ENCODE data around the gene WDR31.

DNA sequence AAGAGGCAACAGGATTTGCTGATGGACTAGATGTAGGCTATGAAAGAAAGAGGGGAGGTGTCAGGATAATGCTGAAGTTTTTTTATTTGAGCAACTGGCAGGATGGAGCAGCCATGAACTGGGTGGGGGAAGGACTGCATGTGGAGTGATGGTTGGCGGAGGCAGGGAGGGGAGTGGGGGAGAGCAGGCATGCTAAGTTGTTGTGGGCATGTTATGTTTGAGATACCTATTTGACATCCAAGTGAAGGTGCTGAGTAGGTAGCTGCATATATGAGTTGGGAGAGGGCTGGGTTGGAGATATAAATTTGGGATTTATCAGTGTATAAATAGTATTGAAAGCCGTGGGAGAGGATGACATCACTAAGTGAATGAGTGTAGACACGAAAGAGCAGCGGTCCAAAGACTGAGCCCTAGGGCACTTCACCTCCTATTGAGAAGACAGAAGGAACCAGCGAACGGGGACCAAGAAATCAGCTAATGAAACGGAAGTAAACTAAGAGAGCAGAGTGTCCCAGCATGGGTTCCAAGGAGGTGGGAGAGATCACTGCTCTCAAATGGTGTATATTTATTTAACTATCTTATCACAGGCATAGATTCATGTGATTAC, 16.7 kb upstream of the WDR31 start:
- no peak for TF ChIP-seq RCOR1 (IDR thresholded peaks at IDR 0.05; ENCODE audit: insufficient replicate concordance, low read length)
- TF ChIP-seq, protein P1, sequence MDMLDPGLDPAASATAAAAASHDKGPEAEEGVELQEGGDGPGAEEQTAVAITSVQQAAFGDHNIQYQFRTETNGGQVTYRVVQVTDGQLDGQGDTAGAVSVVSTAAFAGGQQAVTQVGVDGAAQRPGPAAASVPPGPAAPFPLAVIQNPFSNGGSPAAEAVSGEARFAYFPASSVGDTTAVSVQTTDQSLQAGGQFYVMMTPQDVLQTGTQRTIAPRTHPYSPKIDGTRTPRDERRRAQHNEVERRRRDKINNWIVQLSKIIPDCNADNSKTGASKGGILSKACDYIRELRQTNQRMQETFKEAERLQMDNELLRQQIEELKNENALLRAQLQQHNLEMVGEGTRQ (IDR thresholded peaks at IDR 0.05; ENCODE audit: low read depth, low read length) = no peak
- TF ChIP-seq, protein P2, sequence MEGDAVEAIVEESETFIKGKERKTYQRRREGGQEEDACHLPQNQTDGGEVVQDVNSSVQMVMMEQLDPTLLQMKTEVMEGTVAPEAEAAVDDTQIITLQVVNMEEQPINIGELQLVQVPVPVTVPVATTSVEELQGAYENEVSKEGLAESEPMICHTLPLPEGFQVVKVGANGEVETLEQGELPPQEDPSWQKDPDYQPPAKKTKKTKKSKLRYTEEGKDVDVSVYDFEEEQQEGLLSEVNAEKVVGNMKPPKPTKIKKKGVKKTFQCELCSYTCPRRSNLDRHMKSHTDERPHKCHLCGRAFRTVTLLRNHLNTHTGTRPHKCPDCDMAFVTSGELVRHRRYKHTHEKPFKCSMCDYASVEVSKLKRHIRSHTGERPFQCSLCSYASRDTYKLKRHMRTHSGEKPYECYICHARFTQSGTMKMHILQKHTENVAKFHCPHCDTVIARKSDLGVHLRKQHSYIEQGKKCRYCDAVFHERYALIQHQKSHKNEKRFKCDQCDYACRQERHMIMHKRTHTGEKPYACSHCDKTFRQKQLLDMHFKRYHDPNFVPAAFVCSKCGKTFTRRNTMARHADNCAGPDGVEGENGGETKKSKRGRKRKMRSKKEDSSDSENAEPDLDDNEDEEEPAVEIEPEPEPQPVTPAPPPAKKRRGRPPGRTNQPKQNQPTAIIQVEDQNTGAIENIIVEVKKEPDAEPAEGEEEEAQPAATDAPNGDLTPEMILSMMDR (conservative IDR thresholded peaks at IDR 0.05; ENCODE audit: low read depth, low read length) = no peak
- TF ChIP-seq POLR2A (IDR thresholded peaks at IDR 0.05; ENCODE audit: low read depth, low read length) = no peak
- TF ChIP-seq RFX5 (IDR thresholded peaks at IDR 0.05; ENCODE audit: low read depth, low read length) = no peak
- no peak for TF ChIP-seq MAFK (IDR thresholded peaks at IDR 0.05; ENCODE audit: low read depth, low read length)
- TF ChIP-seq CHD1 (IDR thresholded peaks at IDR 0.05; ENCODE audit: low read depth, low read length) = no peak
- TF ChIP-seq MXI1 (IDR thresholded peaks at IDR 0.05; ENCODE audit: borderline replicate concordance, low read depth, low read length) = no peak
- no peak for TF ChIP-seq SMC3 (IDR thresholded peaks at IDR 0.05; ENCODE audit: low read depth, low read length)
- TF ChIP-seq NFE2L2 (IDR thresholded peaks at IDR 0.05; ENCODE audit: low read depth, low read length) = no peak
- no peak for TF ChIP-seq BHLHE40 (IDR thresholded peaks at IDR 0.05; ENCODE audit: low read depth, low read length)

Measured in IMR-90 (cell line).